Fibroblast of lung (primary cell): ENCODE data around the gene WASF3.

Experiments
- EZH2 ChIP-seq: IDR thresholded peaks from 2 replicates; pipeline ENCODE4 v1.5.1; 2012; ENCODE audit warnings: low read length, control low read depth, mild to moderate bottlenecking; ENCODE audit errors: missing control alignments
- TF ChIP-seq, protein P1 (sequence below), 2 donors: IDR thresholded peaks in 1 of 2; conservative IDR thresholded peaks in 1 of 2; 1 replicate in 1 of 2; 2 replicates in 1 of 2; pipeline ENCODE4 v1.5.1; 2011 to 2012; ENCODE audit warnings: low read length in 2 of 2, control low read depth in 1 of 2, inconsistent platforms in 1 of 2, low read depth in 1 of 2, mild to moderate bottlenecking in 1 of 2

GRCh38 chr13:26624572-26624971 lies 67.1 kb downstream of the WASF3 start:
- TF ChIP-seq, protein P1, sequence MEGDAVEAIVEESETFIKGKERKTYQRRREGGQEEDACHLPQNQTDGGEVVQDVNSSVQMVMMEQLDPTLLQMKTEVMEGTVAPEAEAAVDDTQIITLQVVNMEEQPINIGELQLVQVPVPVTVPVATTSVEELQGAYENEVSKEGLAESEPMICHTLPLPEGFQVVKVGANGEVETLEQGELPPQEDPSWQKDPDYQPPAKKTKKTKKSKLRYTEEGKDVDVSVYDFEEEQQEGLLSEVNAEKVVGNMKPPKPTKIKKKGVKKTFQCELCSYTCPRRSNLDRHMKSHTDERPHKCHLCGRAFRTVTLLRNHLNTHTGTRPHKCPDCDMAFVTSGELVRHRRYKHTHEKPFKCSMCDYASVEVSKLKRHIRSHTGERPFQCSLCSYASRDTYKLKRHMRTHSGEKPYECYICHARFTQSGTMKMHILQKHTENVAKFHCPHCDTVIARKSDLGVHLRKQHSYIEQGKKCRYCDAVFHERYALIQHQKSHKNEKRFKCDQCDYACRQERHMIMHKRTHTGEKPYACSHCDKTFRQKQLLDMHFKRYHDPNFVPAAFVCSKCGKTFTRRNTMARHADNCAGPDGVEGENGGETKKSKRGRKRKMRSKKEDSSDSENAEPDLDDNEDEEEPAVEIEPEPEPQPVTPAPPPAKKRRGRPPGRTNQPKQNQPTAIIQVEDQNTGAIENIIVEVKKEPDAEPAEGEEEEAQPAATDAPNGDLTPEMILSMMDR (conservative IDR thresholded peaks at IDR 0.05 in 1 of 2, IDR thresholded peaks at IDR 0.05 in 1 of 2; ENCODE audit: low read depth in 1 of 2, low read length in 2 of 2) = no peak
- TF ChIP-seq EZH2 = no peak
